NT2/D1 (cell line): ENCODE data around the gene GPR32.
"Not testable (repeated sequence)": the region's sequence is repeated elsewhere in the genome, so short reads cannot be mapped to it uniquely, and the experiment has no call there.

ENCODE experiments used
- DNase-seq: peaks from one replicate; pipeline ENCODE4 v3.0.0-alpha.2; 2011; ENCODE audit warnings: low read depth, low spot score
- H3K27me3 ChIP-seq: 2 replicates; pipeline ENCODE4 v1.6.0; 2011; ENCODE audit warnings: mild to moderate bottlenecking; ENCODE audit not compliant: insufficient read length, insufficient read depth
- H3K36me3 ChIP-seq: 2 replicates; pipeline ENCODE4 v1.6.1; 2011; ENCODE audit warnings: mild to moderate bottlenecking, low read length, mixed read lengths; ENCODE audit not compliant: insufficient read depth, insufficient read length
- H3K4me1 ChIP-seq: 2 replicates; pipeline ENCODE4 v1.5.1; 2011; ENCODE audit not compliant: insufficient read depth, insufficient read length
- H3K4me3 ChIP-seq: 2 replicates; pipeline ENCODE4 v1.5.1; 2011; ENCODE audit warnings: low read depth; ENCODE audit not compliant: insufficient read length
- H3K9ac ChIP-seq: 2 replicates; pipeline ENCODE4 v1.6.0; 2011; ENCODE audit warnings: low read depth; ENCODE audit not compliant: insufficient read length
- H3K9me3 ChIP-seq: 2 replicates; pipeline ENCODE4 v1.5.1; 2011; ENCODE audit warnings: mild to moderate bottlenecking, low read length; ENCODE audit not compliant: insufficient read depth
- SUZ12 ChIP-seq: IDR thresholded peaks from 2 replicates; pipeline ENCODE4 v1.6.1; 2011; ENCODE audit not compliant: insufficient read length, insufficient read depth; ENCODE audit errors: extremely low read depth
- YY1 ChIP-seq: IDR thresholded peaks from 2 replicates; pipeline ENCODE4 v1.6.1; 2011; ENCODE audit not compliant: insufficient read length, insufficient read depth
- ZNF274 ChIP-seq: IDR thresholded peaks from 2 replicates; pipeline ENCODE4 v1.6.1; 2011; ENCODE audit warnings: mild to moderate bottlenecking, low read depth, low read length

GPR32 gene

GRCh38 chr19:50770164-50770563, at the start of gene GPR32:
Gene GPR32, plus strand, starts transcription at chr19:50770464. Its CDS starts 137 bp downstream, at chr19:50770601.
- H3K4me3 ChIP-seq, H3K9ac ChIP-seq, DNase-seq, H3K4me1 ChIP-seq, H3K9me3 ChIP-seq, H3K27me3 ChIP-seq, H3K36me3 ChIP-seq: not testable (repeated sequence)

GRCh38 chr19:50720921-50721381, 49.3 kb upstream of the GPR32 start:
- Histone ChIP-seq H3K4me3 (no peak overlapping the region), H3K4me1 (peaks cover 11% of the 10 kb centered on the region), H3K36me3 (peaks cover under 1% of the 10 kb centered on the region), H3K9me3 (no peaks in the 10 kb centered on the region), H3K9ac (no peak overlapping the region), H3K27me3 (peaks cover 32% of the 10 kb centered on the region)
- no peak for DNase-seq
- TF ChIP-seq ZNF274, result no peak
- TF ChIP-seq SUZ12, result no peak
- no peak for TF ChIP-seq YY1

GRCh38 chr19:50721441-50722137, 48.7 kb upstream of the GPR32 start:
- no peak overlapping the region for H3K9ac ChIP-seq
- peaks cover 32% of the 10 kb centered on the region for H3K27me3 ChIP-seq
- peaks cover 5% of the 10 kb centered on the region for H3K36me3 ChIP-seq
- H3K4me3 ChIP-seq, result no peak overlapping the region
- TF ChIP-seq SUZ12 (no peak), YY1 (no peak), ZNF274 (no peak)
- H3K9me3 ChIP-seq, result no peaks in the 10 kb centered on the region
- DNase-seq, result no peak
- peaks cover 12% of the 10 kb centered on the region for H3K4me1 ChIP-seq

DNA sequence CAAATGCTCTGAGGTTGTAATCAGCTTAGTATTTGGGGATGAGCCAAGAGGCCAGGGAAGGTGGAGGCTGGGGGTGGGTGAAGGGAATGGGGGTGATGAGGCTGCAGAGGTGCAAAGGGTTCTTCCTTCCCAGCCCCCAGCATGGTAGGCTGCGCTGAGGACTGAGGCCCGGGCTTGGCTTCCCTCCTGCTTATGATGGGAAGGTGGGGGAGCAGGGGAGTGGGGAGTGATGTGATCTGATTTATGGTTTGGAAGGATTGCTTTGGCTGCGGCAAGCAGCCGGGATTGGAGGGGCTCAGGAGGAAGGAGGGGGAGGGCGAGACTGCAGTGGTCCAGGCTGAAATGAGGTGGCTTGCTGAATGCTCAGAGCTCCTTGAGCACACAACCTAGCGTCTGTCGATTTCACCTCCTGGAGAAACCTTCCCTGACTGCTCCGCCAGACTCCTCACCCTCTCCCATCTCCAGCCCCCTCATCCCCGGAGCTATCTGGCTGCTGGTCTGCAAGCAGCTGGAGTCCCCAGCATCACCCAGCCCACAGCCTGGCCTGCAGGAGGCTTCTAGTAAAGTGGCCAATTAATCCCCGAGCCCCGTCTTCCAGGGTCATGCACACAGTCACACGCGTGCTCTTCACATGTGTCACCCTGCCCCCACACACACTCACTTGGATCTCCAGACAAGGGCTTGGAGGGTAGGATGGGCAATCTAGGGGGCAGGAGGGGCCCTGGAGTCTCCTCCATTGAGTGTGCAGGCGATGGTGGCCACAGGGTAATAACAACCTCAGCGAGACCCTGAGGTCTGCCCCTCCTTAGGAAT, 47.9 kb upstream of the GPR32 start:
- TF ChIP-seq ZNF274, result no peak
- no peak for TF ChIP-seq SUZ12
- TF ChIP-seq YY1, result no peak
- Histone ChIP-seq H3K4me3 (peak overlapping the region; percentile 54), H3K9ac (peak overlapping the region; percentile 3), H3K9me3 (no peaks in the 10 kb centered on the region), H3K4me1 (peaks cover 16% of the 10 kb centered on the region), H3K27me3 (peaks cover 26% of the 10 kb centered on the region), H3K36me3 (peaks cover 10% of the 10 kb centered on the region)
- no peak for DNase-seq

DNA sequence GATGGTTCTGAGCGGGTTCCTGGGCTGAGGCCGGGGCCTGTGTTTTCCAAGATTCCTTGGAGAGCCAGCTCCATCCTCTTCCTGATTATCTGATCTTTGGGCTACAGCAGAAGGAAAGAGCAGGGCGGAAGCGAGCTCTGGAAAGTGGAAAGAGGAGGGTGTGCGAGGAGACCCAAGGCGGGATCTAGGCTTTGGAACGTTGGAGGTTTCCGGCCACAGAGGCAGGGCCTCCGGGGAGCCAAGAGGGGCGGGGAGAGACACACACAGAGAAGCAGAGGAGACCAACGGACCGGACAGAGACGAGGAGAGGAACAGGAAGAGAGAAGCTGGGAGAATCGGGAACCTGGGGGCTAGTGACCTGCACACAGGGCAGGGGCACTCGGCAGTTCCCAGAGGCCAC, 47.2 kb upstream of the GPR32 start, which contains the start of gene CLEC11A:
CLEC11A (plus strand) TSS at position 296 of the 400 bp plus-strand sequence. CDS start 162 bp downstream, outside the sequence.
- DNase-seq, result no peak
- Histone ChIP-seq H3K9ac (peak within 1 kb of the TSS; percentile 82), H3K27me3 (peaks cover 23% of the 10 kb centered on the region), H3K9me3 (no peaks in the 10 kb centered on the region), H3K4me3 (peak within 1 kb of the TSS; percentile 54), H3K4me1 (peaks cover 21% of the 10 kb centered on the region), H3K36me3 (peaks cover 10% of the 10 kb centered on the region)
- TF ChIP-seq SUZ12 (no peak), YY1 (no peak), ZNF274 (no peak)

DNA sequence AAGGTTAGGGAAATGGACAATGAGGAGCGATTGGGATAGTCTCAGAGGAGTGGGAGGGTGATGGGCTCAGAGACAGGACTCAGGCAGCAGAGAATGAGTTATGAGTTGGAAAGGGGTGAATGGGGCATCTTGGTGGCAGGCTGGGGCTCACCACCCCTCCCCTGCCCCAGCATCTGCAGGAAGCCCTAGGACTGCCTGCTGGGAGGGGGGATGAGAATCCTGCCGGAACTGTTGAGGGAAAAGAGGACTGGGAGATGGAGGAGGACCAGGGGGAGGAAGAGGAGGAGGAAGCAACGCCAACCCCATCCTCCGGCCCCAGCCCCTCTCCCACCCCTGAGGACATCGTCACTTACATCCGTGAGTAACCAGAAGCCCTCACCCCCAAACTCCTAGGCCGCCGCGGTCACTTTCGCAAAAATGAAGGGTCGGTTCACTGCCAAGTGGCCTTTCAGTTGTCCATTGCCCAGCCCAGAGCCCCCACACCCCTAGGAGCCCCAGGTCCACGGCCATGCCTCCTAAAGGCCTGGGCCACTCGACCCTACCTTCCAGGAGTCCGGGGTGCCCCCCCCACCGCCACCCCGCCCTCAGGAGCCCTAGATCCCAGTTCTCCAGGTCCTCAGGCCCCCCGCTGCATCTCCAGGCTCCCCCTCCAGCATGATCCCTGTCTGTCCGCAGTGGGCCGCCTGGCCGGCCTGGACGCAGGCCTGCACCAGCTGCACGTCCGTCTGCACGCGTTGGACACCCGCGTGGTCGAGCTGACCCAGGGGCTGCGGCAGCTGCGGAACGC, 46.3 kb upstream of the GPR32 start:
- peaks cover 21% of the 10 kb centered on the region for H3K4me1 ChIP-seq
- H3K4me3 ChIP-seq, result peak overlapping the region; percentile 54

More for the DNA sequence above, 46.3 kb upstream of the GPR32 start:
- Histone ChIP-seq H3K27me3 (peaks cover 23% of the 10 kb centered on the region), H3K36me3 (peaks cover 10% of the 10 kb centered on the region), H3K9me3 (no peaks in the 10 kb centered on the region), H3K9ac (peak overlapping the region; percentile 82)
- no peak for DNase-seq
- no peak for TF ChIP-seq YY1
- TF ChIP-seq SUZ12, result no peak
- TF ChIP-seq ZNF274, result no peak
